HepG2 (cell line): ENCODE data around the gene ATR. TPM values are rescaled to one million over a fixed set of nuclear protein-coding genes. Genes with fewer than 3 reads are reported as not detected.

Experiments used
- CBX1 ChIP-seq: IDR thresholded peaks from one replicate; pipeline ENCODE4 v1.6.1; 2016; ENCODE audit warnings: antibody characterized with exemption, low read depth
- ELF1 ChIP-seq: sonication (generic); formaldehyde crosslinking; IDR thresholded peaks from 2 replicates; pipeline ENCODE4 v1.4.0; 2020; ENCODE audit warnings: missing genetic modification reagents
- KLF16 ChIP-seq, 2 experiments: sonication (generic) in 1 of 2; formaldehyde crosslinking in 1 of 2; IDR thresholded peaks; 2 replicates each; pipeline versions ENCODE4 v1.6.1 to v1.8.0; 2016 to 2023; ENCODE audit warnings: missing genetic modification reagents in 2 of 2, missing compliant biosample characterization in 1 of 2
- STAT5B ChIP-seq: sonication (generic); formaldehyde crosslinking; IDR thresholded peaks from 2 replicates; pipeline ENCODE4 v1.4.0; 2020; ENCODE audit warnings: missing genetic modification reagents
- ZNF558 ChIP-seq: sonication (generic); formaldehyde crosslinking; IDR thresholded peaks from 2 replicates; pipeline ENCODE4 v1.9.0; 2022; ENCODE audit warnings: mild to moderate bottlenecking, missing genetic modification reagents, borderline replicate concordance
- polyA plus RNA-seq, 8 experiments: library from polyadenylated mRNA; depleted of rRNA in 3 of 8; stranded (reverse) in 7 of 8; unstranded in 1 of 8; fragments of >200 nt; fragmentation: Illumina TruSeq in 4 of 8; extraction: Trizol in 4 of 8; gene quantifications; 2 replicates each; pipeline versions ENCODE4 v1.2.1 to v1.2.3, GENCODE V29; 2011 to 2016; ENCODE audit warnings: low read depth in 4 of 8, missing spikeins in 1 of 8, mixed read lengths in 1 of 8; ENCODE audit not compliant: insufficient read depth in 1 of 8
- total RNA-seq, 5 experiments: library from RNA; depleted of rRNA; stranded (reverse); fragments of >200 nt; fragmentation: Illumina TruSeq; extraction: Trizol; gene quantifications; 2 replicates each; pipeline ENCODE4 v1.2.3, GENCODE V29; 2016; ENCODE audit warnings: low read depth in 1 of 5
- TF ChIP-seq, protein P1 (sequence below): sonication (generic); formaldehyde crosslinking; IDR thresholded peaks from 2 replicates; pipeline ENCODE4 v1.4.0; 2020; ENCODE audit warnings: mild to moderate bottlenecking, missing genetic modification reagents
- TF ChIP-seq, protein P2 (sequence below): sonication (generic); formaldehyde crosslinking; conservative IDR thresholded peaks from 2 replicates; pipeline ENCODE4 v1.4.0; 2020; ENCODE audit warnings: missing genetic modification reagents
- TF ChIP-seq, protein P3 (sequence below): sonication (generic); formaldehyde crosslinking; IDR thresholded peaks from 2 replicates; pipeline ENCODE4 v1.8.0; 2022; ENCODE audit warnings: mild to moderate bottlenecking, missing genetic modification reagents, moderate library complexity
- TF ChIP-seq, protein P4 (sequence below), 2 experiments: sonication (generic) in 1 of 2; formaldehyde crosslinking in 1 of 2; IDR thresholded peaks; 2 replicates each; pipeline versions ENCODE4 v1.5.1 to v1.6.1; 2011 to 2020; ENCODE audit warnings: borderline replicate concordance in 1 of 2, low read depth in 1 of 2, low read length in 1 of 2, mild to moderate bottlenecking in 1 of 2, missing genetic modification reagents in 1 of 2, moderate library complexity in 1 of 2
- TF ChIP-seq, protein P5 (sequence below): sonication (generic); formaldehyde crosslinking; IDR thresholded peaks from 2 replicates; pipeline ENCODE4 v1.8.0; 2022; ENCODE audit warnings: mild to moderate bottlenecking, missing genetic modification reagents; ENCODE audit not compliant: insufficient replicate concordance

ATR gene
- total and polyA plus RNA-seq, 2 of the 13 experiments (the other 11 are each of a cell fraction or from before 2014, with no cell fraction given) = 6.6 to 17.0 TPM

DNA sequence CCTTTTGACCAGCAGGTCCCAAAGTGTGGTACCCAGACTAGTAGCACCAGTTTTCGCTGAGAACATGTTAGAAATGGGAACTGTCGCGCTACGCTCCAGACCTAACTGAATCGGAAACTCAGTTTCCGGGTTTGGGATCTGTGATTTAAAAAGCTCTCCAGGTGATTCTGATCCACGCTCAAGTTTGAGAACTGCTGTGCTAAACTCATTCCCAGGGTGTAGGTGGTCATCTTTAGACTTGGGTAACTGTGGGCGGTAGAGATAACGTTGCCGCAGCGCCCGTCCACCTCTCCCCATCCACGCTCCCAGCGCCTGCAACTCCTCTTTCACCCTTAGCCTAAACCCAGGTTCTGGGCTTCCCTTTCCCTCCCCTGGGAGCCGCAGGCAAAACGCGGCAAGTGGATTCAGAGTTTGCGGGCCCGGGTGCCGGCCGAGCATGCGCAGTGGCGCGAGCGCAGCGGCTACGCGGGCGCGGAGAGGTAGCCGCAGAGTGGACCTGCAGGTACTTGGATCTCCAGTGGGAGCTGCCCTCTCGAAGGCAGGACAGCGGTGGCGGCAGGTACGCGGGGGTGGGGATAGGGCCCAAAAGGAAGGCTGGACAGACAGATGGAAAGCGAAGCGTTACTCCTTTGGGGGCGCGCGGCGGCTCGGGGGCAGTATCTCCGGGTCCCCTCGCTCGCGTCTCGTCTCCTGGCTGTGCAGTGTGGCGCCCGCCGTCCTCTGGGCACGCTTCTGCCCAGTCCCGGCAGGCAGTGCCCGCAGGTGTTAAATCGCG lies 17.6 kb upstream of the ATR start, which contains the start of gene PLS1 (continued):
- peak; percentile 83 for TF ChIP-seq ELF1 (CRISPR knock-in tag)
- peak; percentile 81; the same call in 1 of the 2 replicates for TF ChIP-seq ZNF558 (CRISPR knock-in tag)
- peak; percentile 21 to 98; a peak in 2 of 4 replicates for TF ChIP-seq KLF16 (CRISPR knock-in tag; IDR thresholded peaks at IDR 0.05)
- TF ChIP-seq, protein P1, sequence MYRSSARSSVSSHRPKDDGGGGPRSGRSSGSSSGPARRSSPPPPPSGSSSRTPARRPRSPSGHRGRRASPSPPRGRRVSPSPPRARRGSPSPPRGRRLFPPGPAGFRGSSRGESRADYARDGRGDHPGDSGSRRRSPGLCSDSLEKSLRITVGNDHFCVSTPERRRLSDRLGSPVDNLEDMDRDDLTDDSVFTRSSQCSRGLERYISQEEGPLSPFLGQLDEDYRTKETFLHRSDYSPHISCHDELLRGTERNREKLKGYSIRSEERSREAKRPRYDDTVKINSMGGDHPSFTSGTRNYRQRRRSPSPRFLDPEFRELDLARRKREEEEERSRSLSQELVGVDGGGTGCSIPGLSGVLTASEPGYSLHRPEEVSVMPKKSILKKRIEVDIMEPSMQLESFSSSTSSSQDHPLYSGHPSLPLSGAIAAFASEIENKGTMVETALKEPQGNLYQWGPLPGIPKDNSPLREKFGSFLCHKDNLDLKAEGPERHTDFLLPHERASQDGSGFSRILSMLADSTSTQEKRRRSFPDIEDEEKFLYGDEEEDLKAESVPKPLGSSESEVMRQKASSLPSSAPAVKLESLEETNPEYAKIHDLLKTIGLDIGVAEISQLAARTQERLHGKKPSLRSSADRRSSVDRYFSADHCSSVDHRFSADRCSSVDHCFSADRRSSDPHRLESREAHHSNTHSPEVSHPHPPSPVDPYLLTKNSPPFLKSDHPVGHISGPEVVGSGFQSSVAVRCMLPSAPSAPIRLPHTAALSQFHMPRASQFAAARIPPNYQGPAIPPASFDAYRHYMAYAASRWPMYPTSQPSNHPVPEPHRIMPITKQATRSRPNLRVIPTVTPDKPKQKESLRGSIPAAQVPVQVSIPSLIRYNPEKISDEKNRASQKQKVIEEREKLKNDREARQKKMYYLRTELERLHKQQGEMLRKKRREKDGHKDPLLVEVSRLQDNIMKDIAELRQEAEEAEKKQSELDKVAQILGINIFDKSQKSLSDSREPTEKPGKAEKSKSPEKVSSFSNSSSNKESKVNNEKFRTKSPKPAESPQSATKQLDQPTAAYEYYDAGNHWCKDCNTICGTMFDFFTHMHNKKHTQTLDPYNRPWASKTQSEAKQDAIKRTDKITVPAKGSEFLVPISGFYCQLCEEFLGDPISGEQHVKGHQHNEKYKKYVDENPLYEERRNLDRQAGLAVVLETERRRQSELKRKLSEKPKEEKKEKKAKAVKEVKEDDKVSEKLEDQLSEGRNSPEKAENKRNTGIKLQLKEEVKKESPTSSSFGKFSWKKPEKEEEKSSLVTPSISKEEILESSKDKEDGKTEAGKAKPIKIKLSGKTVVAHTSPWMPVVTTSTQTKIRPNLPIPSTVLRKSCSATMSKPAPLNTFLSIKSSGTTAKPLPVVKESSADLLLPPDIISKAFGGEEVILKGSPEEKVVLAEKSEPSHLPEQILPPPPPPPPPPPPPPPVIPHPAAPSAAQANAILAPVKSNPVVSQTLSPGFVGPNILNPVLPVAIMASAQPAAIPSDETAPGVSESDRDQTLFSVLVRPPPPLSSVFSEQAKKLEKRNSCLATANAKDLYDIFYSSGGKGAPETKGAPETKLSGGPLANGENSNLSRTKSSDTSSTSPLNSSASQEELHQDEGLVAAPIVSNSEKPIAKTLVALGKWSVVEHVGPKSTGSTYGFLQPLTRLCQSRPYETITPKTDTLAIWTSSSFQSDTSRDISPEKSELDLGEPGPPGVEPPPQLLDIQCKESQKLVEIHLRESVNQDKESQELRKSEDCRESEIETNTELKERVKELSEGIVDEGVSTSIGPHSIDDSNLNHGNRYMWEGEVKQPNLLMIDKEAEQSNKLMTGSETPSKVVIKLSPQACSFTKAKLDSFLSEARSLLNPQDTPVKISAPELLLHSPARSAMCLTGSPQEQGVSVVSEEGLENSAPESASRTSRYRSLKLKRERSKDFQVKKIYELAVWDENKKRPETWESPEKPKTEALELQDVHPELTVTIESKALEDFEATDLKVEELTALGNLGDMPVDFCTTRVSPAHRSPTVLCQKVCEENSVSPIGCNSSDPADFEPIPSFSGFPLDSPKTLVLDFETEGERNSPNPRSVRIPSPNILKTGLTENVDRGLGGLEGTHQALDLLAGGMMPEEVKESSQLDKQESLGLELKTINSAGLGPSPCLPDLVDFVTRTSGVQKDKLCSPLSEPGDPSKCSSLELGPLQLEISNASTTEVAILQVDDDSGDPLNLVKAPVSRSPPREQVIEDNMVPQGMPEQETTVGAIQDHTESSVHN (CRISPR knock-in tag) = peak; percentile 83; the same call in 1 of the 2 replicates
- TF ChIP-seq, protein P2, sequence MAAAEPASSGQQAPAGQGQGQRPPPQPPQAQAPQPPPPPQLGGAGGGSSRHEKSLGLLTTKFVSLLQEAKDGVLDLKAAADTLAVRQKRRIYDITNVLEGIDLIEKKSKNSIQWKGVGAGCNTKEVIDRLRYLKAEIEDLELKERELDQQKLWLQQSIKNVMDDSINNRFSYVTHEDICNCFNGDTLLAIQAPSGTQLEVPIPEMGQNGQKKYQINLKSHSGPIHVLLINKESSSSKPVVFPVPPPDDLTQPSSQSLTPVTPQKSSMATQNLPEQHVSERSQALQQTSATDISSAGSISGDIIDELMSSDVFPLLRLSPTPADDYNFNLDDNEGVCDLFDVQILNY (CRISPR knock-in tag) = 0 out of 2 replicates have a peak, but pooled peaks have one; percentile 37
- TF ChIP-seq, protein P3, sequence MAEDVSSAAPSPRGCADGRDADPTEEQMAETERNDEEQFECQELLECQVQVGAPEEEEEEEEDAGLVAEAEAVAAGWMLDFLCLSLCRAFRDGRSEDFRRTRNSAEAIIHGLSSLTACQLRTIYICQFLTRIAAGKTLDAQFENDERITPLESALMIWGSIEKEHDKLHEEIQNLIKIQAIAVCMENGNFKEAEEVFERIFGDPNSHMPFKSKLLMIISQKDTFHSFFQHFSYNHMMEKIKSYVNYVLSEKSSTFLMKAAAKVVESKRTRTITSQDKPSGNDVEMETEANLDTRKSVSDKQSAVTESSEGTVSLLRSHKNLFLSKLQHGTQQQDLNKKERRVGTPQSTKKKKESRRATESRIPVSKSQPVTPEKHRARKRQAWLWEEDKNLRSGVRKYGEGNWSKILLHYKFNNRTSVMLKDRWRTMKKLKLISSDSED (CRISPR knock-in tag) = no peak
- TF ChIP-seq, protein P4, sequence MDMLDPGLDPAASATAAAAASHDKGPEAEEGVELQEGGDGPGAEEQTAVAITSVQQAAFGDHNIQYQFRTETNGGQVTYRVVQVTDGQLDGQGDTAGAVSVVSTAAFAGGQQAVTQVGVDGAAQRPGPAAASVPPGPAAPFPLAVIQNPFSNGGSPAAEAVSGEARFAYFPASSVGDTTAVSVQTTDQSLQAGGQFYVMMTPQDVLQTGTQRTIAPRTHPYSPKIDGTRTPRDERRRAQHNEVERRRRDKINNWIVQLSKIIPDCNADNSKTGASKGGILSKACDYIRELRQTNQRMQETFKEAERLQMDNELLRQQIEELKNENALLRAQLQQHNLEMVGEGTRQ (IDR thresholded peaks at IDR 0.05; ENCODE audit: low read depth, low read length) = no peak
- TF ChIP-seq, protein P4 (CRISPR knock-in tag; IDR thresholded peaks at IDR 0.05; ENCODE audit: borderline replicate concordance) = no peak
- TF ChIP-seq, protein P5, sequence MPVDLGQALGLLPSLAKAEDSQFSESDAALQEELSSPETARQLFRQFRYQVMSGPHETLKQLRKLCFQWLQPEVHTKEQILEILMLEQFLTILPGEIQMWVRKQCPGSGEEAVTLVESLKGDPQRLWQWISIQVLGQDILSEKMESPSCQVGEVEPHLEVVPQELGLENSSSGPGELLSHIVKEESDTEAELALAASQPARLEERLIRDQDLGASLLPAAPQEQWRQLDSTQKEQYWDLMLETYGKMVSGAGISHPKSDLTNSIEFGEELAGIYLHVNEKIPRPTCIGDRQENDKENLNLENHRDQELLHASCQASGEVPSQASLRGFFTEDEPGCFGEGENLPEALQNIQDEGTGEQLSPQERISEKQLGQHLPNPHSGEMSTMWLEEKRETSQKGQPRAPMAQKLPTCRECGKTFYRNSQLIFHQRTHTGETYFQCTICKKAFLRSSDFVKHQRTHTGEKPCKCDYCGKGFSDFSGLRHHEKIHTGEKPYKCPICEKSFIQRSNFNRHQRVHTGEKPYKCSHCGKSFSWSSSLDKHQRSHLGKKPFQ = no peak
- no peak for TF ChIP-seq STAT5B (CRISPR knock-in tag)
- TF ChIP-seq CBX1 = peak; percentile 30
